NB4 (cell line): ENCODE results near the gene ARID2.

Experiments
- POLR2A ChIP-seq: IDR thresholded peaks from 2 replicates; pipeline ENCODE4 v1.6.1; 2011; ENCODE audit warnings: mild to moderate bottlenecking; ENCODE audit not compliant: insufficient read length; ENCODE audit errors: extremely low read depth
- TF ChIP-seq, protein P1 (sequence below): IDR thresholded peaks from one replicate; pipeline ENCODE4 v1.5.1; 2012; ENCODE audit warnings: low read depth, low read length

DNA sequence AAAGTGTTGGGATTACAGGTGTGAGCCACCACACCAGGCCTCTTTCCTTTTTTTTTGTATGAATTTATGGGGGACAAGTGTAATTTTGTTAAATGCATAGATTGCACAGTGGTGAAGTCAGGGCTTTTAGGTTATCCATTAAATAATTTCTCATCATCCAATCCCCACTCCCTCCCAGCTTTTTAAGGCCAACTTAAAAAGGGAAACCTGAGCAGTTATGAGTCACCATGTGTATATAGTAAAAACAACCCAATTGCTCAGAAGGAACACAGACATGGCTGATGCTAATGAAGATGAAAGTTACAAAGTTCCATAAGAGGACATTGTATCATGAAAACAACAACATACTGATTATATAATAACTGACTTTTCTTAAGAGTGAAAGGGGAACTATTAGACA is 25.6 kb upstream of the ARID2 start:
- TF ChIP-seq, protein P1, sequence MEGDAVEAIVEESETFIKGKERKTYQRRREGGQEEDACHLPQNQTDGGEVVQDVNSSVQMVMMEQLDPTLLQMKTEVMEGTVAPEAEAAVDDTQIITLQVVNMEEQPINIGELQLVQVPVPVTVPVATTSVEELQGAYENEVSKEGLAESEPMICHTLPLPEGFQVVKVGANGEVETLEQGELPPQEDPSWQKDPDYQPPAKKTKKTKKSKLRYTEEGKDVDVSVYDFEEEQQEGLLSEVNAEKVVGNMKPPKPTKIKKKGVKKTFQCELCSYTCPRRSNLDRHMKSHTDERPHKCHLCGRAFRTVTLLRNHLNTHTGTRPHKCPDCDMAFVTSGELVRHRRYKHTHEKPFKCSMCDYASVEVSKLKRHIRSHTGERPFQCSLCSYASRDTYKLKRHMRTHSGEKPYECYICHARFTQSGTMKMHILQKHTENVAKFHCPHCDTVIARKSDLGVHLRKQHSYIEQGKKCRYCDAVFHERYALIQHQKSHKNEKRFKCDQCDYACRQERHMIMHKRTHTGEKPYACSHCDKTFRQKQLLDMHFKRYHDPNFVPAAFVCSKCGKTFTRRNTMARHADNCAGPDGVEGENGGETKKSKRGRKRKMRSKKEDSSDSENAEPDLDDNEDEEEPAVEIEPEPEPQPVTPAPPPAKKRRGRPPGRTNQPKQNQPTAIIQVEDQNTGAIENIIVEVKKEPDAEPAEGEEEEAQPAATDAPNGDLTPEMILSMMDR = no peak
- TF ChIP-seq POLR2A = no peak
